OCI-LY1 (cell line): ENCODE results near the gene CFAP61.

Experiments used
- H2AFZ ChIP-seq: fragments of 200-600 bp; sonication (generic), shearing (Covaris generic); 2 replicates; pipeline ENCODE4 v1.6.0; 2014; ENCODE audit warnings: antibody characterized with exemption, mild to moderate bottlenecking, low read length
- H3F3A ChIP-seq: fragments of 200-600 bp; sonication (generic), shearing (Covaris generic); 2 replicates; pipeline ENCODE4 v1.6.0; 2014; ENCODE audit warnings: mild to moderate bottlenecking, antibody characterized with exemption, low read length, moderate library complexity; ENCODE audit not compliant: insufficient read depth
- H3K27ac ChIP-seq: fragments of 200-600 bp; sonication (generic); 2 replicates; pipeline ENCODE4 v1.5.1; 2014; ENCODE audit warnings: low read length, mixed run types, mild to moderate bottlenecking, low read depth; ENCODE audit not compliant: poor library complexity, severe bottlenecking
- H3K27me3 ChIP-seq: fragments of 200-600 bp; sonication (generic); 2 replicates; pipeline ENCODE4 v1.6.0; 2014; ENCODE audit warnings: antibody characterized with exemption, mild to moderate bottlenecking, low read length, moderate library complexity; ENCODE audit not compliant: insufficient read depth
- H3K36me3 ChIP-seq: fragments of 200-600 bp; sonication (generic); 2 replicates; pipeline ENCODE4 v1.6.1; 2014; ENCODE audit warnings: mild to moderate bottlenecking, antibody characterized with exemption, low read length, moderate library complexity, mixed read lengths; ENCODE audit not compliant: insufficient read depth
- H3K4me1 ChIP-seq: fragments of 200-600 bp; sonication (generic); 2 replicates; pipeline ENCODE4 v1.5.1; 2014; ENCODE audit warnings: mild to moderate bottlenecking, low read length, moderate library complexity; ENCODE audit not compliant: insufficient read depth, severe bottlenecking
- H3K4me2 ChIP-seq: fragments of 200-600 bp; sonication (generic), shearing (Covaris generic); 2 replicates; pipeline ENCODE4 v1.6.1; 2014; ENCODE audit warnings: low read length
- H3K4me3 ChIP-seq: fragments of 200-600 bp; sonication (generic); 2 replicates; pipeline ENCODE4 v1.5.1; 2014; ENCODE audit warnings: low read length, low read depth, mild to moderate bottlenecking, mixed read lengths; ENCODE audit not compliant: poor library complexity, severe bottlenecking
- H3K79me2 ChIP-seq: fragments of 200-600 bp; shearing (Covaris generic); 2 replicates; pipeline ENCODE4 v1.6.1; 2016; ENCODE audit warnings: mixed run types, low read length, mixed read lengths; ENCODE audit not compliant: insufficient read depth
- H3K9ac ChIP-seq: fragments of 200-600 bp; sonication (generic), shearing (Covaris generic); 2 replicates; pipeline ENCODE4 v1.6.1; 2014; ENCODE audit warnings: mild to moderate bottlenecking, low read length, mixed read lengths
- H3K9me2 ChIP-seq: fragments of 200-600 bp; sonication (generic), shearing (Covaris generic); 2 replicates; pipeline ENCODE4 v1.6.1; 2014; ENCODE audit warnings: low read depth, mild to moderate bottlenecking, low read length, mixed read lengths
- H3K9me3 ChIP-seq: fragments of 200-600 bp; shearing (Covaris generic); 2 replicates; pipeline ENCODE4 v1.6.1; 2014; ENCODE audit warnings: low read length, mixed read lengths
- H4K20me1 ChIP-seq: fragments of 200-600 bp; sonication (generic), shearing (Covaris generic); 2 replicates; pipeline ENCODE4 v1.6.0; 2016; ENCODE audit warnings: mild to moderate bottlenecking, low read length; ENCODE audit not compliant: insufficient read depth
- CTCF ChIP-seq: fragments of 200-600 bp; sonication (generic), shearing (Covaris generic); IDR thresholded peaks from 2 replicates; pipeline ENCODE4 v1.5.1; 2017; ENCODE audit warnings: mild to moderate bottlenecking, antibody characterized with exemption, low read length, moderate library complexity, mixed read lengths
- EZH2 ChIP-seq: fragments of 200-600 bp; sonication (generic), shearing (Covaris generic); IDR thresholded peaks from 2 replicates; pipeline ENCODE4 v1.8.0; 2017; ENCODE audit warnings: borderline replicate concordance, mixed run types, mild to moderate bottlenecking, antibody characterized with exemption, low read length, moderate library complexity, mixed read lengths

CFAP61 gene

GRCh38 chr20:20312562-20312961 lies 260.2 kb downstream of the CFAP61 start:
- Histone ChIP-seq H3K4me3 (no peak overlapping the region), H3K4me1 (no peaks in the 10 kb centered on the region), H4K20me1 (no peaks in the 10 kb centered on the region), H3K4me2 (no peak overlapping the region), H2AFZ (no peak overlapping the region), H3K36me3 (no peaks in the 10 kb centered on the region), H3F3A (no peaks in the 10 kb centered on the region), H3K9me2 (no peaks in the 10 kb centered on the region), H3K27ac (no peak overlapping the region), H3K9ac (no peak overlapping the region), H3K27me3 (no peaks in the 10 kb centered on the region), H3K79me2 (no peaks in the 10 kb centered on the region), H3K9me3 (no peaks in the 10 kb centered on the region)
- TF ChIP-seq EZH2 (no peak), CTCF (no peak)

GRCh38 chr20:20317195-20317594 lies 264.9 kb downstream of the CFAP61 start:
- TF ChIP-seq EZH2: no peak
- no peak for TF ChIP-seq CTCF
- H3F3A ChIP-seq: no peaks in the 10 kb centered on the region
- H3K36me3 ChIP-seq: no peaks in the 10 kb centered on the region
- H3K9me2 ChIP-seq: no peaks in the 10 kb centered on the region
- no peaks in the 10 kb centered on the region for H3K4me1 ChIP-seq
- H3K9me3 ChIP-seq: no peaks in the 10 kb centered on the region
- H3K27ac ChIP-seq: no peak overlapping the region
- no peak overlapping the region for H3K9ac ChIP-seq
- H4K20me1 ChIP-seq: no peaks in the 10 kb centered on the region
- no peak overlapping the region for H3K4me2 ChIP-seq
- H3K27me3 ChIP-seq: no peaks in the 10 kb centered on the region
- H3K4me3 ChIP-seq: no peak overlapping the region
- H3K79me2 ChIP-seq: no peaks in the 10 kb centered on the region
- no peak overlapping the region for H2AFZ ChIP-seq

GRCh38 chr20:20317621-20318364 lies 265.5 kb downstream of the CFAP61 start:
- H3K27me3 ChIP-seq: no peaks in the 10 kb centered on the region
- H3K4me1 ChIP-seq: no peaks in the 10 kb centered on the region
- no peaks in the 10 kb centered on the region for H3K9me3 ChIP-seq
- no peaks in the 10 kb centered on the region for H3K79me2 ChIP-seq
- no peaks in the 10 kb centered on the region for H3K36me3 ChIP-seq
- H2AFZ ChIP-seq: no peak overlapping the region
- H4K20me1 ChIP-seq: no peaks in the 10 kb centered on the region
- no peak overlapping the region for H3K27ac ChIP-seq
- no peaks in the 10 kb centered on the region for H3F3A ChIP-seq
- TF ChIP-seq EZH2 (no peak), CTCF (no peak)
- H3K4me3 ChIP-seq: no peak overlapping the region
- no peaks in the 10 kb centered on the region for H3K9me2 ChIP-seq
- H3K9ac ChIP-seq: no peak overlapping the region
- no peak overlapping the region for H3K4me2 ChIP-seq
